AG04450 (cell line): ENCODE measurements around the gene ACSM2B. TPM values are rescaled to one million over a fixed set of nuclear protein-coding genes. Genes with fewer than 3 reads are reported as not detected.
"Not testable (repeated sequence)": the region's sequence is repeated elsewhere in the genome, so short reads cannot be mapped to it uniquely, and the experiment has no call there.

Source experiments
- CTCF ChIA-PET: fragments of 300-600, 350-600 bp; formaldehyde crosslinking; extraction: SDS; loops from one replicate; lab custom pipeline; 2022; ENCODE audit warnings: antibody characterized with exemption, inconsistent platforms; lab: Charles Lee
- POLR2A ChIA-PET: fragments of 350-600 bp; formaldehyde crosslinking; extraction: SDS; loops from one replicate; lab custom pipeline; 2021; ENCODE audit warnings: antibody characterized with exemption, inconsistent platforms; lab: Yijun Ruan, JAX
- DNase-seq: peaks from one replicate; pipeline ENCODE4 v3.0.0-alpha.2; 2011; ENCODE audit warnings: low read depth, low spot score
- H3K27ac ChIP-seq: one replicate; pipeline ENCODE4 v1.5.1; 2012; ENCODE audit warnings: low read depth, low read length, control low read depth
- H3K27me3 ChIP-seq: one replicate; pipeline ENCODE4 v1.6.0; 2012; ENCODE audit warnings: low read length; ENCODE audit not compliant: control insufficient read depth, insufficient read depth
- H3K4me3 ChIP-seq: 2 replicates; pipeline ENCODE4 v1.5.1; 2011; ENCODE audit warnings: mild to moderate bottlenecking, low read depth, low read length, control low read depth
- H3K9me3 ChIP-seq: 2 replicates; pipeline ENCODE4 v1.5.1; 2012; ENCODE audit warnings: low read length; ENCODE audit not compliant: control insufficient read depth, insufficient read depth
- polyA plus RNA-seq: library from polyadenylated mRNA; depleted of rRNA; stranded (reverse); fragments of >200 nt; gene quantifications from 2 replicates; pipeline ENCODE4 v1.2.3, GENCODE V29; 2011
- TF ChIP-seq, protein P1 (sequence below): IDR thresholded peaks from 2 replicates; pipeline ENCODE4 v1.5.1; 2011; ENCODE audit warnings: low read depth, low read length, control low read depth, inconsistent platforms

ACSM2B gene
- polyA plus RNA-seq, 1 experiment = not detected

DNA sequence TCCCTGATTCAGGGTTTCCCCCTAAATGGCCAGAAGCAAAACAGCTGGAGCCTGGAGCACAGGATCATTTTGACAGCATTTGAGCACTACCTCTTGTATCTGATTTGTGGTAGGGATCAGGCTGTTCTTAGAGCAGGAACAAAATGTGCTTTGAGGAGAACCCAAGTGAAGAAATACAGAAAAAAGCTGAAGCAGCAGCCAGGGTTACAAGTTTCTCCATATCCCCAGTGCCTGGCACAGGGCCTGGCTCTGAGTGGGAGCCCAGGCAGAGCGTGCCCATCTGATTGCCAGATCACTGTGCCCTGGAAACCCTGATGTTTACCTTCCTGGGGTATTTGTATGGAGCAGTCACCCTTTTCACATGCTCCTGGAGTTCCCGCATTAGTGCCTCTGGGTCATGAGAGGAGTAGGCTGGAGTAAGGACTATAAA, 11.5 kb upstream of the ACSM2B start:
- CTCF ChIA-PET, H3K9me3 ChIP-seq, DNase-seq, H3K27me3 ChIP-seq, POLR2A ChIA-PET, H3K27ac ChIP-seq, H3K4me3 ChIP-seq: not testable (repeated sequence)

DNA sequence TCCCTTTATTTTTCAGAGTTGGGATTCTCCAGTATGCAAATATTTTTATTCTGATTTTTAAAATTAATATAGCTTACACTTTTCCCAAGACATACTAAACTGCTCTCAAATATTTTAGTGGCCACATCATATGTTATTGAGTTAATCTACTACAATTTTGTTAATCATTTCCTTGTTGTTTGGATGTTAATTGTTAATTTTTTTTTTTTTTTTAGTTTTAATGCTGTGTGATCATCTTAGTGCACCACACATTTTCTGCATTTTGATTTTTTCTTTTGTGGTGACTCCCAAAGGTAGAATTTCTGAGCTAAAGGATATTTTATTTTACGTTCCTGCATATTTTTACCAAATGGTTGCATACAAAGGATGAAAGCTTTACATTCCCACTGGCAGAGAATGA, 10.5 kb upstream of the ACSM2B start:
- POLR2A ChIA-PET, H3K27ac ChIP-seq, CTCF ChIA-PET, H3K9me3 ChIP-seq, H3K27me3 ChIP-seq, H3K4me3 ChIP-seq, DNase-seq: not testable (repeated sequence)

DNA sequence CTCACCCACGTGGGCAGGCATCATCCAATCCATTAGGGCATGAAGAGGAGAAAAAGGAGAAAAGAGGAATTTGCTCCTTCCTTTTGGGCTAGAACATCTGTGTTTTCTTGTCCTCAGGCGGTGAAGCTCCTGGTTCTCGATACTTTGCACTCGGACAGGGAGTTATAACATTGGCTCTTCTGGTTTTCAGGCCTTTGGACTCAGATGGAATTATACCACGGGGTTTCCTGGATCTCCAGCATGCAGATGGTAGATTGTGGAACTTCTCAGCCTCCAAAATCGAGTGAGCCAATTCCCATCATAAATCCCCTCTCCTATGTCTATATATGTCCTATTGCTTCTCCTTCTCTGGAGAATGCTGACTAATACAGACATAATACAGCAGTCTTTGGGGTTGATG, 9.9 kb upstream of the ACSM2B start:
- H3K27me3 ChIP-seq, CTCF ChIA-PET, H3K9me3 ChIP-seq, DNase-seq, H3K4me3 ChIP-seq, POLR2A ChIA-PET, H3K27ac ChIP-seq: not testable (repeated sequence)

DNA sequence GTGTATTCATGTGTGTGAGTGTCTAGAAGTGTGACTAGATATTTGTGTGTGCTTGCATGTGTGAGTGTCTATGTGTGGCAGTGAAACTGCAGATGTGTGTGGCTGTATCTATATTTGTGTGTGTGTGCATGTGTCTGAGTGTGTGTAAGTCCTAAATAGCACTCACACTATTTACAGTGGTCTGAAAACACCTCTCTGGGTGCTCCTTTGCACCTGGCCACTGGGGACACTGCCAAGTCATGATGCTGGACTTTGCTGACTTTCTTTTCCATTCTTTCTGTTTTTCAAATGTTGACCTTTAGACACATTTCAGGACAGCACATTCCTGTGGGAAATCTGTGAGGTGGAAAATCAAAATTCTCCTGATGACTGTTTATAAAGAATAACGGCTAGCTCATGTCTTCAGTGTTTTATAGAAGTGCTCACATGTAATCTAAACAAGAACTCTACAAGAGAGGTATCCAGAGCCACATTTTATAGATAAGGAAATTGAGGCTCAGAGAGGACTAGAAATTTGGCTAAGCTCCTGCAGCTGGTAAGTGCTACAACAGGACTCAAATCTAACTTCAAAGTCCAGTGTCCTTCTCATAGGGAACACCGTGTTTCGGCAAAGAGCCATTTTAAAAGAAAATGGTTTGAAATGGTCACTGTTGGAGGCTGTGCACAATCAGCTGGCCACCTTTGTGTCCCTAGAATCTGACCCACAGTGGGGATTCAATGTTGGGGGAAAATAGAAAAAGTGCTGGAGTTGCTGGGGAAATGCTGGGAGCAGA, 4.5 kb upstream of the ACSM2B start:
- H3K27ac ChIP-seq, CTCF ChIA-PET, H3K9me3 ChIP-seq, POLR2A ChIA-PET, H3K27me3 ChIP-seq, H3K4me3 ChIP-seq, DNase-seq: not testable (repeated sequence)

DNA sequence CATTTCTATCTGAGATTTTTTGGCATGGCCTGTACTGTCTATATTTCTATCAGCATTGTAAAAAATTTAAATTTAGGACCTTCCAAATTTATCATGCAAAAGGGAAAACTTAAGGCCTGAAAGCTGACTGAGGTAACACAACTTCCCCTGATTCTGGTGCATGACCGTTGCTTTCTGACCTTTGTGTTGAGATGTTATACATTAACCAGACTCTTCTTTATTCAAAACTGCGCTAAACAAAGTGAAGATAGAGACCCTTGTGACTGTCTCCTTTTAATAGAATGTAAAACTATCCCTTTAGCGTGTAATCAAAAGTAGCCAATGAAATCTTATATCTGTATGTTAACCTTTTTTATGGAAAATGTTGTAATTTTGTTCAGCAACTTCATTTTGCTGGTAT, 1.9 kb upstream of the ACSM2B start:
- POLR2A ChIA-PET, H3K27ac ChIP-seq, CTCF ChIA-PET: not testable (repeated sequence)

DNA sequence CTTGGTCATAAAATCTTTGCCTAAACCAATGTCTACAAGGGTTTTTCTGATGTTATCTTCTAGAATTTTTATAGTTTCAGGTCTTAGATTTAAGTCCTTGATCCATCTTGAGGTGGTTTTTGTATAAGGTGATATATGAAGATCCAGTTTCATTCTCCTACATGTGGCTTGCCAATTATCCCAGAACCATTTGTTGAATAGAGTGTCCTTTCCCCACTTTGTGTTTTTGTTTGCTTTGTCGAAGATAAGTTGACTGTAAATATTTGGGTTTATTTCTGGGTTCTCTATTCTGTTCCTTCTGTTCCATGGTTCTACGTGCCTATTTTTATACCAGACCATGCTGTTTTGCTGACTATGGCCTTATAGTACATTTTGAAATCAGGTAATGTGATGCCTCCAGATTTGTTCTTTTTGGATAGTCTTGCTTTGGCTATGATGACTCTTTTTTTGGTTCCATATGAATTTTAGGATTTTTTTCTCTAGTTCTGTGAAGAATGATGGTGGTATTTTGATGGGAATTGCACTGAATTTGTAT, 7.0 kb downstream of the ACSM2B start:
- H3K27me3 ChIP-seq, POLR2A ChIA-PET: not testable (repeated sequence)

More for the DNA sequence above, 1.9 kb upstream of the ACSM2B start:
- not testable (repeated sequence) for H3K27me3 ChIP-seq, H3K4me3 ChIP-seq, DNase-seq, H3K9me3 ChIP-seq

DNA sequence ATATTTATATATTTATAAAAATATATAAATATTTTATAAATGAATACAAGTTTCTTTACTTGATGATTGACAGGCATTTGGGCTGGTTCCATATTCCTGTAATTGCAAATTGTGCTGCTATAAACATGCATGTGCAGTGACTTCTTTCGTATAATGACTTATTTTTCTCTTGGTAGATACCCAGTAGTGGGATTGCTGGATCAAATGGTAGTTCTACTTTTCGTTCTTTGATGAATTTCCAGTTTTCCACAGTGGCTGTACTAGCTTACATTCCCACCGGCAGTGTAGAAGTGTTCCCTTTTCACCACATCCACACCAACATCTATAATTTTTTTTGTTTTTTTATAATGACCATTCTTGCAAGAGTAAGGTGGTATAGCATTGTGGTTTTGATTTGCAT, 7.8 kb downstream of the ACSM2B start:
- H3K27me3 ChIP-seq = no peaks in the 10 kb centered on the region
- TF ChIP-seq, protein P1, sequence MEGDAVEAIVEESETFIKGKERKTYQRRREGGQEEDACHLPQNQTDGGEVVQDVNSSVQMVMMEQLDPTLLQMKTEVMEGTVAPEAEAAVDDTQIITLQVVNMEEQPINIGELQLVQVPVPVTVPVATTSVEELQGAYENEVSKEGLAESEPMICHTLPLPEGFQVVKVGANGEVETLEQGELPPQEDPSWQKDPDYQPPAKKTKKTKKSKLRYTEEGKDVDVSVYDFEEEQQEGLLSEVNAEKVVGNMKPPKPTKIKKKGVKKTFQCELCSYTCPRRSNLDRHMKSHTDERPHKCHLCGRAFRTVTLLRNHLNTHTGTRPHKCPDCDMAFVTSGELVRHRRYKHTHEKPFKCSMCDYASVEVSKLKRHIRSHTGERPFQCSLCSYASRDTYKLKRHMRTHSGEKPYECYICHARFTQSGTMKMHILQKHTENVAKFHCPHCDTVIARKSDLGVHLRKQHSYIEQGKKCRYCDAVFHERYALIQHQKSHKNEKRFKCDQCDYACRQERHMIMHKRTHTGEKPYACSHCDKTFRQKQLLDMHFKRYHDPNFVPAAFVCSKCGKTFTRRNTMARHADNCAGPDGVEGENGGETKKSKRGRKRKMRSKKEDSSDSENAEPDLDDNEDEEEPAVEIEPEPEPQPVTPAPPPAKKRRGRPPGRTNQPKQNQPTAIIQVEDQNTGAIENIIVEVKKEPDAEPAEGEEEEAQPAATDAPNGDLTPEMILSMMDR = no peak
- CTCF ChIA-PET = no interaction called here
- H3K4me3 ChIP-seq = no peak overlapping the region
- H3K27ac ChIP-seq = no peak overlapping the region
- H3K9me3 ChIP-seq = no peaks in the 10 kb centered on the region
- POLR2A ChIA-PET = no interaction called here
- no peak for DNase-seq

More for the DNA sequence above, 7.0 kb downstream of the ACSM2B start:
- DNase-seq, H3K27ac ChIP-seq, H3K4me3 ChIP-seq, CTCF ChIA-PET, H3K9me3 ChIP-seq: not testable (repeated sequence)

DNA sequence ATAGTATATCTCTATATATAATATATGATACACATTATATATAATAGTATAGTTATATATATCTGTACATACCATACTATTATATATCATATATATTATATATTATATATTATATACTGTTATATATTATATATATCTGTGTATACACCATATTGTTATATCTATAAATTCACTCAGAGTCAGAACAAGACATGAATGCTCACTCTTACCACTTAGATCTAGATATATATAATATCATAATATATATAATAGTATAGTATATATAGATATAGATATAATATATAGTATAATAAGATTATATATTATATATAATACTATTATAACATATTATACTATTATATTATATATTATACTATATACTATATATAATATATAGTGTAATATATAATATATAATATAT, 9.3 kb downstream of the ACSM2B start:
- POLR2A ChIA-PET = no interaction called here
- H3K9me3 ChIP-seq = no peaks in the 10 kb centered on the region
- no peaks in the 10 kb centered on the region for H3K27me3 ChIP-seq
- H3K27ac ChIP-seq = no peak overlapping the region
- TF ChIP-seq, protein P1 = no peak
- no peak for DNase-seq
- CTCF ChIA-PET = no interaction called here
- no peak overlapping the region for H3K4me3 ChIP-seq

DNA sequence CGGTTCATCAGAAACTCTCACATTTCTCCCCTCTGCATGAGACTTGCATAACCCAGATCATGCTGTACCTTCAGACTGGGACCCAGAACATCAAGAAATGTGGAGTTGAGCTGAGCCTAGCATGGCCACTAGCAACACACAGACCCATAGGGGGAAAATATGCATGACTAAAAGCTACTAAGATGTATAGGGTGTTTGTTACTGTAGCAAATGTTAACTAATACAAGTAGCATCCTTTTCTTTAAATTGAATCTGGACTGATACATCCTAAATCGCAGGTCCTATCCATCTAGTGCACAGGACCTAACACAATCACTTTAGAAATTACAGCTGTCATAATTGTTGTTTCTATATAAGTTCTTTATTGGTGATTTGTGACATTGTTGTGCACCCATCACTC, 10.8 kb downstream of the ACSM2B start:
- H3K27me3 ChIP-seq, POLR2A ChIA-PET, DNase-seq, H3K9me3 ChIP-seq, H3K4me3 ChIP-seq, CTCF ChIA-PET, H3K27ac ChIP-seq: not testable (repeated sequence)

DNA sequence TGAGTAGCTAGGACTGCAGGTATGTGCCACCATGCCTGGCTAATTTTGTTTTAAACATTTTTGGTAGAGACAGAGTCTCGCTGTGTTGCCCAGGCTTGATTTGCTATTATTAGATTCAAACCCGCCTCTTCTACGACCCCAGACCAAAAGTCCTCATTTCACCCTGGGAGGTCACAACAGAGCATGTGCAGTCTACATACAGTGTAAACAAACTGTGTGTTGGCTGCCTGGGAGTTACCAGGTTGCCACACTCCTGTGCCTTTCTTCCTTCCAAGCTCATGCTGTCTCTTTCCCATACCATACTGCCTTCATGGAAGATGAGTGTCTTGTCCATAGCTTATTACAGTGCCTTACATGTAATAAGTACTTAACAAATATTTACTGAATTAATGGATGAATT, 11.9 kb downstream of the ACSM2B start:
- H3K27me3 ChIP-seq, CTCF ChIA-PET, H3K4me3 ChIP-seq, DNase-seq, POLR2A ChIA-PET, H3K27ac ChIP-seq, H3K9me3 ChIP-seq: not testable (repeated sequence)
